IMR-90 (cell line): Measurements from ENCODE around the gene PDGFA. TPM values are rescaled to one million over a fixed set of nuclear protein-coding genes. Genes with fewer than 3 reads are reported as not detected.
A peak's percentile ranks its signal among the peaks of the same experiment; 100 is the strongest.

Source experiments
- ATAC-seq: fragments of 200-7000 bp; cut with Tn5 transposase; 2 replicates; pipeline ENCODE4 v1.9.1; 2020; ENCODE audit warnings: low read depth, mild to moderate bottlenecking, moderate library complexity
- BruUV-seq: library from RNA; stranded (reverse); fragments of 400-500 nt; replicated peaks from 2 replicates; lab custom pipeline; 2021; lab: Mats Ljungman, UMichigan
- CTCF ChIA-PET: fragments of 300-600 bp; formaldehyde crosslinking; extraction: SDS; loops from one replicate; lab custom pipeline; 2021; ENCODE audit warnings: antibody characterized with exemption; lab: Yijun Ruan, JAX
- POLR2A ChIA-PET: fragments of 300-600 bp; sonication (Branson Sonifier 250); formaldehyde crosslinking; loops from one replicate; lab custom pipeline; 2022; ENCODE audit warnings: antibody characterized with exemption; ENCODE audit not compliant: unreplicated experiment; lab: Charles Lee
- DNase-seq: peaks from one replicate; pipeline ENCODE4 v3.0.0; 2013
- H2AFZ ChIP-seq: replicated peaks from 2 replicates; pipeline ENCODE3; 2013; ENCODE audit warnings: low read length, mild to moderate bottlenecking; ENCODE audit not compliant: poor library complexity
- H2AK5ac ChIP-seq: 2 replicates; pipeline ENCODE4 v1.6.1; 2013; ENCODE audit warnings: low read depth, low read length, inconsistent platforms
- H2AK9ac ChIP-seq: replicated peaks from 2 replicates; pipeline ENCODE3; 2013; ENCODE audit warnings: mild to moderate bottlenecking, low read depth, low read length, moderate library complexity; ENCODE audit not compliant: poor library complexity
- H2BK120ac ChIP-seq: 2 replicates; pipeline ENCODE4 v1.6.1; 2013; ENCODE audit warnings: low read depth, low read length, inconsistent platforms
- H2BK15ac ChIP-seq: 3 replicates; pipeline ENCODE4 v1.6.1; 2013; ENCODE audit warnings: low read depth, low read length, inconsistent platforms
- H2BK20ac ChIP-seq: 2 replicates; pipeline ENCODE4 v1.6.1; 2013; ENCODE audit warnings: low read depth, mild to moderate bottlenecking, inconsistent platforms, low read length, moderate library complexity
- H2BK5ac ChIP-seq: 2 replicates; pipeline ENCODE4 v1.6.1; 2013; ENCODE audit warnings: mild to moderate bottlenecking, low read depth, low read length, inconsistent platforms; ENCODE audit not compliant: poor library complexity, severe bottlenecking
- H3K14ac ChIP-seq: replicated peaks from 2 replicates; pipeline ENCODE4 v1.6.1; 2013; ENCODE audit warnings: low read depth, low read length, inconsistent platforms
- H3K18ac ChIP-seq: 2 replicates; pipeline ENCODE4 v1.6.1; 2013; ENCODE audit warnings: low read depth, low read length, control low read depth
- H3K23ac ChIP-seq: 2 replicates; pipeline ENCODE4 v1.6.1; 2013; ENCODE audit warnings: low read depth, low read length, inconsistent platforms
- H3K27ac ChIP-seq: 2 replicates; pipeline ENCODE4 v1.5.1; 2013; ENCODE audit warnings: mild to moderate bottlenecking, control low read depth, low read length; ENCODE audit not compliant: insufficient read depth
- H3K27me3 ChIP-seq: 2 replicates; pipeline ENCODE4 v1.6.1; 2013; ENCODE audit warnings: low read length; ENCODE audit not compliant: control insufficient read depth, insufficient read depth
- H3K36me3 ChIP-seq: 2 replicates; pipeline ENCODE4 v1.6.1; 2013; ENCODE audit warnings: low read length, mixed read lengths; ENCODE audit not compliant: control insufficient read depth, insufficient read depth
- H3K4ac ChIP-seq: 2 replicates; pipeline ENCODE4 v1.6.1; 2013; ENCODE audit warnings: low read depth, low read length, inconsistent platforms
- H3K4me1 ChIP-seq: 2 replicates; pipeline ENCODE4 v1.6.1; 2013; ENCODE audit warnings: low read length, mixed read lengths; ENCODE audit not compliant: control insufficient read depth, insufficient read depth
- H3K4me2 ChIP-seq: 2 replicates; pipeline ENCODE4 v1.6.1; 2013; ENCODE audit warnings: low read depth, mild to moderate bottlenecking, control low read depth, low read length, moderate library complexity
- H3K4me3 ChIP-seq: 2 replicates; pipeline ENCODE4 v1.5.1; 2013; ENCODE audit warnings: low read depth, mild to moderate bottlenecking, control low read depth, low read length, moderate library complexity; ENCODE audit not compliant: insufficient read depth
- H3K56ac ChIP-seq: 2 replicates; pipeline ENCODE4 v1.6.1; 2013; ENCODE audit warnings: low read length, inconsistent platforms; ENCODE audit not compliant: insufficient read depth; ENCODE audit errors: extremely low read depth
- H3K79me1 ChIP-seq, 2 experiments: 2 replicates each; pipeline ENCODE4 v1.6.1; 2013; ENCODE audit warnings: low read length in 2 of 2, inconsistent platforms in 1 of 2, low read depth in 1 of 2
- H3K9ac ChIP-seq: 2 replicates; pipeline ENCODE4 v1.6.1; 2013; ENCODE audit warnings: low read depth, low read length, control low read depth
- H3K9me1 ChIP-seq: 2 replicates; pipeline ENCODE4 v1.6.1; 2013; ENCODE audit warnings: low read length, inconsistent platforms; ENCODE audit not compliant: insufficient read depth
- H3K9me3 ChIP-seq: 2 replicates; pipeline ENCODE4 v1.6.1; 2013; ENCODE audit warnings: low read length; ENCODE audit not compliant: control insufficient read depth, insufficient read depth
- H4K20me1 ChIP-seq: 2 replicates; pipeline ENCODE4 v1.6.1; 2013; ENCODE audit warnings: low read length, inconsistent platforms; ENCODE audit not compliant: insufficient read depth
- H4K5ac ChIP-seq: 2 replicates; pipeline ENCODE4 v1.6.1; 2013; ENCODE audit warnings: mild to moderate bottlenecking, low read depth, low read length, control low read depth
- H4K8ac ChIP-seq, 2 experiments: 2 replicates each; pipeline ENCODE4 v1.6.1; 2013; ENCODE audit warnings: low read depth in 2 of 2, low read length in 2 of 2, control low read depth in 1 of 2, inconsistent platforms in 1 of 2
- H4K91ac ChIP-seq: 2 replicates; pipeline ENCODE4 v1.6.1; 2013; ENCODE audit warnings: low read depth, low read length, inconsistent platforms; ENCODE audit not compliant: insufficient read depth
- CHD1 ChIP-seq: IDR thresholded peaks from 2 replicates; pipeline ENCODE4 v1.6.1; 2012; ENCODE audit warnings: low read depth, low read length, improper control_type of control experiment
- FOS ChIP-seq: fragments of 150-350 bp; IDR thresholded peaks from 2 replicates; pipeline ENCODE4 v1.6.1; 2016; ENCODE audit warnings: low read depth, low read length
- POLR2A ChIP-seq: IDR thresholded peaks from 2 replicates; pipeline ENCODE4 v1.6.1; 2012; ENCODE audit warnings: mild to moderate bottlenecking, low read depth, low read length
- WGBS, 2 experiments: methylation state at CpG; one replicate each; pipeline versions ENCODE4 v1.1.5 to v1.1.7; 2013; ENCODE audit warnings: missing lambda C conversion rate in 2 of 2; ENCODE audit not compliant: insufficient read length in 1 of 2; ENCODE audit errors: extremely low coverage in 2 of 2; 5-methylcytosine and 5-hydroxymethylcytosine counted together
- dilution Hi-C: fragments of 300-500 bp; cut with HindIII; formaldehyde crosslinking; loops from one replicate; pipeline ENCODE4 v1.14.3; 2018; ENCODE audit warnings: low sequenced_read_pairs; ENCODE audit not compliant: unreplicated experiment
- in situ Hi-C: fragments of 300-500 bp; cut with MboI; formaldehyde crosslinking; loops from 3 replicates; pipeline ENCODE4 v1.14.3; 2019; ENCODE audit warnings: low sequenced_read_pairs, inconsistent platforms, mixed read lengths
- intact Hi-C: fragments of 100-400 bp; cut with micrococcal nuclease; formaldehyde crosslinking; loops from 2 replicates; pipeline ENCODE4 v1.10.0; 2022
- polyA plus RNA-seq, 3 experiments: library from polyadenylated mRNA; depleted of rRNA; stranded (reverse); fragments of >200 nt; gene quantifications; 2 replicates each; pipeline ENCODE4 v1.2.3, GENCODE V29; 2012; ENCODE audit warnings: low replicate concordance in 1 of 3
- total RNA-seq: library from RNA; depleted of rRNA; stranded (reverse); fragments of >200 nt; gene quantifications from 2 replicates; pipeline ENCODE4 v1.2.3, GENCODE V29; 2012
- TF ChIP-seq, protein P1 (sequence below): fragments of 150-350 bp; IDR thresholded peaks from 2 replicates; pipeline ENCODE4 v1.6.1; 2016; ENCODE audit warnings: low read depth, mild to moderate bottlenecking, low read length, moderate library complexity, borderline replicate concordance

The PDGFA gene
- total and polyA plus RNA-seq, 2 of the 4 experiments (the other 2 are of a cell fraction), result 3.3 to 3.8 TPM

DNA sequence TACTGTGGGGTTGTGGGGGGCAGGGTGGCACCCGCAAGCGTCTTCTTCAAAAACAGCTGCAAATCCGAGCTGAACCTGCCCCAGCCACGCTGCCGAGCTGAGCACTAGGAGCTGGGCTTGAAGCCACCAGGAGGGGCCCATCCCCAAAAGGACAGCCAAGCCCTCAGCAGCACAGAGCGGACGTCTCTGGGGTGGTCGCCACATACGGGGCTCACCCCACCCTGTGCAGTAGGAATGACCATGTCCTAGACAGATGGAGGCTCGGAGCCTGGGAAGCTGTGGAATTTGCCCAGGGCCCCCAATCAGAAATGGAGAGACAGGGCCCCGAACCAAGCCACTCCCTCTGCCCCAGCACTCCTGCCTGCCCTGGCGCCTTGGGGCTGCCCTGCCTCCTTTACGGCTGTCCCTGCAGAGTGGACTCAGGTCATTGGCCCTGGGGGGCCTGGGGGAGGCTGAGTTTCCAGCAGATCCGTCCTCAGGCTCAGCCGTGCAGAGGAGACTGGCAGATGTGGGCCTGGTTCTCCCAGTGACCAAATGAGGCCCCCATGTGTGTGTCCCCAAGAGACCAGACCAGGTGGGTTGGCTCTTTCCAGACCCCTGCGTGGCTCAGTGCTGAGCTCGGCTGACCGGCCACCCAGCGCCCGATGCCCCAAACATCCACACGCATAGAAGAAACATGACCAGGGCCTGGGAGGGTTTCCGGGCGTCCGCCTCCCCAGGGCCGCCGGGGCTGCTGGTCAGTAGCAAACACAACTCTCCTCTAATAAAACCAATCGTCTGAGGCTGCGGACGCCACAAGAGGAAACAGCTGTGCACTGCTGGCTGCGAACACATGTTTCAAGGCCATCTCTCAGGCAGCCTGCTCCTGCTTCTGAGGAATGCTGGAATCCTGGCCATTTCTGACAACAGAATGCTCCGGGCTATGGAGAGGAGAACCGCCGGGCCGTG is 54.9 kb downstream of the PDGFA start:
- H2AFZ ChIP-seq, result peak overlapping the region; percentile 73
- ATAC-seq, result peak; percentile 53
- POLR2A ChIA-PET, result no interaction called here

More for the DNA sequence above, 54.9 kb downstream of the PDGFA start:
- no peaks in the 10 kb centered on the region for H3K79me1 ChIP-seq
- H3K23ac ChIP-seq, result no peak overlapping the region
- H2AK9ac ChIP-seq, result peak overlapping the region; percentile 38
- H2AK5ac ChIP-seq, result no peak overlapping the region
- no peak overlapping the region for H3K9ac ChIP-seq
- 0 out of 2 replicates have a peak, but pooled peaks cover 2% of the 10 kb centered on the region for H4K20me1 ChIP-seq
- in situ Hi-C loops, result no loop called here
- H4K91ac ChIP-seq, result no peak overlapping the region
- DNase-seq, result peak; percentile 62
- dilution Hi-C loops, result no loop called here
- no peak overlapping the region for H2BK15ac ChIP-seq
- TF ChIP-seq POLR2A, result no peak
- no peak for TF ChIP-seq CHD1
- no peak for TF ChIP-seq FOS
- TF ChIP-seq, protein P1, sequence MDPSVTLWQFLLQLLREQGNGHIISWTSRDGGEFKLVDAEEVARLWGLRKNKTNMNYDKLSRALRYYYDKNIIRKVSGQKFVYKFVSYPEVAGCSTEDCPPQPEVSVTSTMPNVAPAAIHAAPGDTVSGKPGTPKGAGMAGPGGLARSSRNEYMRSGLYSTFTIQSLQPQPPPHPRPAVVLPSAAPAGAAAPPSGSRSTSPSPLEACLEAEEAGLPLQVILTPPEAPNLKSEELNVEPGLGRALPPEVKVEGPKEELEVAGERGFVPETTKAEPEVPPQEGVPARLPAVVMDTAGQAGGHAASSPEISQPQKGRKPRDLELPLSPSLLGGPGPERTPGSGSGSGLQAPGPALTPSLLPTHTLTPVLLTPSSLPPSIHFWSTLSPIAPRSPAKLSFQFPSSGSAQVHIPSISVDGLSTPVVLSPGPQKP, result no peak
- no peak overlapping the region for H3K56ac ChIP-seq
- no peak overlapping the region for H3K4me2 ChIP-seq
- no peak overlapping the region for H3K14ac ChIP-seq
- no peak overlapping the region for H2BK120ac ChIP-seq
- no peak overlapping the region for H3K27ac ChIP-seq
- WGBS, 2 experiments, result 34% methylated on average over 4 of the region's 34 CpGs; no CpG with 5 or more reads in 1 of the 2 experiments
- no peak overlapping the region for H3K4ac ChIP-seq
- no peak overlapping the region for H2BK5ac ChIP-seq
- no peaks in the 10 kb centered on the region for H3K36me3 ChIP-seq
- H3K9me1 ChIP-seq, result no peaks in the 10 kb centered on the region
- H3K18ac ChIP-seq, result no peak overlapping the region
- BruUV-seq, result no TSS peak
- CTCF ChIA-PET, result no interaction called here
- no peak overlapping the region for H2BK20ac ChIP-seq
- no peak overlapping the region for H4K8ac ChIP-seq
- no peaks in the 10 kb centered on the region for H3K9me3 ChIP-seq
- H4K5ac ChIP-seq, result no peak overlapping the region
- peaks cover 25% of the 10 kb centered on the region for H3K4me1 ChIP-seq
- H3K4me3 ChIP-seq, result no peak overlapping the region
- intact Hi-C loops, result no loop called here
- H3K27me3 ChIP-seq, result no peaks in the 10 kb centered on the region
